DMS114 treated with DMSO at 0.1 percent for 48 hours (cell line): Measurements from ENCODE around the gene ASTN2.

ENCODE experiments used
- DNase-seq: peaks from one replicate; lab custom pipeline; 2025; ENCODE audit not compliant: unreplicated experiment; lab: John Stamatoyannopoulos, UW

The ASTN2 gene

DNA sequence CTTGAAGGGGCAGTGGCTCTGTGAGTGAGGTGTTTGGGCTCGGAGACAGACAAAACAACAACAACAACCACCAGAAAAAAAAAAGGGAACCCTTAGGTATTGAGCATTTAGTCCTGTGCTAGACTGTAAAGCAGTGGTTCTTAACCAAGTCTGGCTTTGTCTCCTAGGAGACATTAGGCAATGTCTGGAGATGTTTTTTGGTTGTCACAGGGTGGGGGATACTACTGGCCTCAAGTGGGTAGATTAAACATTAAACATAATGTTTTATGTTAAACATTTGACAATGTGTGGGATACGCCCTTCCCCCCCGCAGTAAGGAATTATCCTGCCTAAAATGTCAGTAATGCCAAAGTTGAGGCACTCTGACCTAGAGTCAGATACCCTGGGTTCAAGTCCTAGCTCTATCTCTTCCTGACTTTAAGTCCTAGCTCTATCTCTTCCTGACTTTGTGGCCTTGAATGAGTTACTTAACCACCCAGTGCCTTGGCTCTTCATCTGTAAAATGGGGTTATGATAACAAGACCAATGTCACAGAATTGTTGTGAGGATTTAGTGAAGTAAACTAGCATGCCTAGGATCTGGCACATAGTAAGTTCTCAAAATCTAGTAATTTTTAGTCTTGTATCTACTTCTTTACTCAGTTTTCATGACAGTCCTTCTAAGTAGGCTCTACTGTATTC is 725.9 kb downstream of the ASTN2 start:
- no peak for DNase-seq

DNA sequence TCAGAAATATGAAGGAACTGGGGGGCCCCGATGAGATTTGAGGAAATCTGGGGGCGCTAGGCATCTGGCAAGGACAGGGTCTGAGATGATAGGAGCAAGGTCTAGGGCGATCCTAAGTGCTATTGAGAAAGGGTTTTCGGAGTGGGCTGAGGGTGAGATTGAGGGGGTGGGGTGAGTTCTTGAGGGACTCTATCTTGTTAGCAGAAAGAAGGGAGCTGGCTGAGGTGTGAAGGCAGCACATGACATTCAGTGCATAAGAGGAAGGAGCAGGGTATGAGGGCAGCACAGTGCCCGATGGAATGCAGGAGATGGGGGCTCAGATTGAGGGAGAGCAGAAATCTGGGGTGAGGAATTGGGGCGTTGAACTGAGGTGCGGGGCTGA is 727.1 kb downstream of the ASTN2 start:
- DNase-seq: no peak

DNA sequence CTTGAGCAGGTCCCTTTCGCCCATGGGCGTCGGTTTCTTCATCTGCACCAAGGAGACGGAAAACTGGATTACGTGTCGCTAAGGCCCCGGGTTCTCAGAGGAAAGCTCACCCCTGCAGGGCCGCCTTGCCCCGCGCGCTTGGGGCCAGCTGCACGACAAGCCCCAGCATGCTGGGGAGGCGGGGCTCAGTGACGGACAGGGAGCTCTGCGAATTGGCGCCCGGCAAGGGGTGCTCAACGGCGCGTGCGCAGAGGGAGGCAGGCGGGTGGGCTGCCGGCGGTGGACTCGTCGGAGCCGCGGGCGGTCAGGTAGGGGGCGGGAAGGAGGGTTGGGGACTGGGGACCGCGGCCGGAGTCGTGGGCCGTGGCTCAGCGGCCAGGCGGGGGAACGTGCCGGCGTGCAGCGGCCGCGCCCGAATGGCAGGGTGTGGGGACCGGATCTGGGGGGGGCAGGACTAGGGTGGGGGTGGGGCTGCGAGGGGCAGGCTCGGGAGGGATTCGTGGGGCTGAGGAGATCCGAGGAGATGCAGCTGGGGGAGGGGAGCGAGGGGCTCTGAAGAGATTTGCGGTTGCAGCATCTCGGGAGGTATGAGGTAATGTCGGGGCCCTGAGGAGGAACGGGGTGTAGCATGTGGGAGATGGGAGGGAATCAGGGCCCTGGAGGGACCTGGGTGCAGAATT is 727.6 kb downstream of the ASTN2 start, which contains the start of gene TRIM32:
Gene TRIM32 (plus strand): TSS at position 232 of the 680 bp plus-strand sequence. CDS start 10,438 bp downstream, outside the sequence.
- peak; percentile 66 for DNase-seq

DNA sequence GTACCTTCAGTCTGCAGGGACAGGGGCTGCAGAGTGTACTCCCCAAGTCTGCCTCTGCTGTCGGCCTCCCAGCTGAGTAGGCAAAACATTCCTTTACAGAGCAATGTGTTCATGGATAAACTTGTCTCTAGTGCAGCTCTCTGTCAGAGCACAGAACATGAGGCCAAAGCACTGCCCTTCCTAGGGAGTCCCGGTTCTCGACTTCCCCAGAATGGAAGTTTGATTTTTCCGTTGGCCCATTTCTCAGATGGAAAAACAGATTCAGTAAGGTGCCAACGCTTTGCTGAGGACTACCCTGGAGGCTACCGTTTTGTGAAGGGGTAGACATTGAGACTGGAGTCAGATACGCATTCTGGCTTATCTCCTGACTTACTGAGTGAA is 728.2 kb downstream of the ASTN2 start:
- DNase-seq: no peak

DNA sequence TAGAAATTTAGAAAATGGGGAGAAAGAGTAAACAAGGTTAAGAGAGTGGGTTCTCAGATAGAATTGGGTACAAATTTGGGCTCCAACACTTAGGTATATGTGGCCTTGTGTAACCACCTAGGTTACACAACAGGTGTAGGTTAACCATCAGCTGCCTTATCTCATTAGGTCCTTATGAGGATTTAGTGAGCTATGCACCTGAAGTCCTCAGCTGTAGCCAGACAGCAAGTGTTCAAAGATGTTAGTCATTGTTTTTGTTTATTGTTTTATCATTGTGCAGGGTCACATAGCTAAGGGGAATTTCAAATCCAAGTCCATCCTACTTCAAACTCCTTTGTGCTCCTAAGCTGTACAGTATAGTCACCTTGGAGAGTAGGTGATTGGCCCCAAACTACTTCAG is 728.7 kb downstream of the ASTN2 start:
- DNase-seq: no peak

DNA sequence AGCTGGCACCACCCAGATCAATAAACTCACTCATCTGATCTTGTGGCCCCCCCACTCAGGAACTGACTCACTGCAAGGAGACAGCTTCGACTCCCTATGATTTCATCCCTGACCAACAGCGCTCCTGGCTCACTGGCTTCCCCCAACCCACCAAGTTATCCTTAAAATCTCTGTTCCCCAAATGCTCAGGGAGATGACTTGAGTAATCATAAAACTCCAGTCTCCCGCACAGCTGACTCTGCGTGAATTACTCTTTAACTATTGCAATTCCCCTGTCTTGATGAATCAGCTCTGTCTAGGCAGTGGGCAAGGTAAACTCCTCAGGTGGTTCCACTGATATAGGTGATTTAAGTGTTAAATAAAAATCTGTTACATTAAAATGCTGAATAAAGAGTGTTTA is 729.7 kb downstream of the ASTN2 start:
- DNase-seq: no peak

DNA sequence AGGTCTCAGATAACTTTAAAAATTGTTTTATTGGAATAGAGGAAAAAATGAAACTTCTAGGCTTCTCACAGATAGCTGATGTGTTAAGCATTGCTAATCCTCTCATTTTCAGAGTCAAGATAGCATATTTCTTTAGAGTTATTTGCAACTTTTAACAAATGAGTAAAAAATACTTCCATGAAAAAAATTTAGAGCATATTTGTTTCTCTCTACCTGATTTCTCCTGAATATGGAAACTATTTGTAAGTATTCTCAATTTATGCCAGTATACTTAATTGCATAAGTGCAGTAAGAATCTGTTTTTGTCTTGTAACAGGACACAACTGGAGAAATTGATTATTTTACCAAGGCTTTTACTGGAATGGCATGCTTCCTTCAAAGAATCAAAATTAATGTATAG is 731.3 kb downstream of the ASTN2 start:
- no peak for DNase-seq

DNA sequence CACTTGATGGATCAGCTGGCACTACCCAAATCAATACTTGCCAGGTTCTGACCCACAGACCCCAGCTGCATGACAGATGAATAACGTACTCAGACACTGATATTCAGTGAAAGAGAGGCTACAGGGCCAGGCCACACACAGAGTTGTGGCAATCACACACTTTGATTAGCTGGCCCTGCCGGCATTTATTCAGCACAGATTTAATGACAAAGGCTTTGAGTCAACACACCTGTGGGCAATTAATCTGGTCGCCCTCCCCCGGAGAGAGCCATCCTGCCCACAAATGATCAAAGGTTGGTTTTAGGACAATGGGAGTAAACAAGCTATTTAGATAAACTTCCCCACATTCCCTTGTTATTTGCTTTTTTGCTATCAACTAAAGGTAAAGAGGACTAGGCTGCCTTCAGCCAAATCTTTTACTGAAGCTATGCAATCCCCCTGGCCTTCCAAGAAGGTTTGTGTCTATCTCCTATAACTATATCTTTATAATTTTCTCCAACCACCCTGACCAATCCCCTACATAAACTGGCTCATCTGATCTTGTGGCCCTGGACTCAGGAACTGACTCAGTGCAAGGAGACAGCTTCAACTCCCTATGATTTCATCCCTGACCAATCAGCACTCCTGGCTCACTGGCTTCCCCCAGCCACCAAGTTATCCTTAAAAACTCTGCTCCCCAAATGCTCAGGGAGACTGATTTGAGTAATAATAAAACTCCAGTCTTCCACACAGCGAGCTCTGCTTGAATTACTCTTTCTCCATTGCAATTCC is 740.5 kb downstream of the ASTN2 start:
- DNase-seq: no peak

DNA sequence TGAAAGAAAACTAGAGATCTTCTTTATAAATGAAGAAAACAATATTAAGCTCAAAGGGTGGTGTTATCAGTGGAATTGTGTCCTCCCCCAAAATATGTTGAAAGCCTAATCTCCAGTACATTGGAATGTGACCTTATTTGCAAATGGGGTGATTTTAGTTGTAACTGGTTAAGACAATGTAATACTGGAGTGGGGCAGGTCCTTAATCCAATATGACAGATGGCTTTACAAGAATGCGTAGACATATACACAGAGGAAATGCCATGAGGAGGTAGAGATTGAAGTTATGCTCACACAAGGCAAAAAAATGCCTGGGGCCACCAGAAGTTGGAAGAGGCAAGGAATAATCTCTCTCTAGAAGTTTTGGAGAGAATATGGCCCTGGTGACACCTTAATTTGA is 741.5 kb downstream of the ASTN2 start:
- no peak for DNase-seq

DNA sequence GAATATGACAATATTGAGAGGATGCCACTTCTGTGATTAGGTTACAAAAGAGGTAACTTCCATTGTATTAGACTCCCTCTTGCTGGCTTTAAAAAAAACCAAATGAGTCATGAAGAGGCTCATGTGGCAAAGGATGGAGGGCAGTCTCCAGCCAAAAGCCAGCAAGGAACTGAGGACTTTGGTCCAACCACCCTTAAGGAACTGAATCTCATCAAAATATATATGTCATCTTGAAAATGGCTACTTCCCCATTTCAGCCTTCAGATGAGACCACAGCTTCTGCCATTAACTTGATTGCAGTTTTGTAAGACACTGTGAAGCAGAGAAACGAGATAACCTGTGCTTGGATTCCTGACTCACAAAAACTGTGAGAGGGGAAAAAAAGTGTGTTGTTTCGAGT is 743.3 kb downstream of the ASTN2 start:
- DNase-seq: no peak

DNA sequence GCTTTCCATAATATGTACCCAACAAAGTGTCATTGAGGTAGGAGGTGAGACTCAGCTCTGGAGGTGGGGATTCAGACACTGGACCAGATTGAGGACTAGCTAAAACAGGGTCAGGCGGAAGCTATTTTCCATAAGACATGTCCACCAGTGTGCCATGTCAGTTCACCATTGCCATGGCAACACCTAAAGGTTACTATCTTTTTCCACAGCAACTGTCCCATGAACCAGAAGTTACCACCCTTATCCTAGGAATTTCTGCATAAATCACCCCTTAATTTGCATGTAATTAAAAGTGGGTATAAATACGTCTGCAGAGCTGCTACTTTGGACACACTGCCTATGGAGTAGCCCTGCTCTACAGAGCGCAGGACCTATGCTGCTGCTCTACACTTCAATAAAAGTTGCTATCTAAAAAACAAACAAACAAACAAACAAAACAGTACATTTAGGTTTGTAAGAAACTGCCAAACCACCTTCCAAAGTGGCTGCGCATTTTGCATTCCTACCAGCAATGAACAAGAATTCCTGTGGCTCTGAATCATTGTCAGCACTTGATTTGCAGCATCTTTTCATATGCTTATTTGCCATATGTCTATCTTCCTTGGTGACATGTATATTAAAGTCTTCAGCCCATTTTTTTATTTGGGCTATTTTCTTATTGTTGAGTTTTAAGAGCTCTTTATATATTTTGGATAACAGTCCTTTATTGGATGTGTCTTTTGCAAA is 745.7 kb downstream of the ASTN2 start:
- no peak for DNase-seq

DNA sequence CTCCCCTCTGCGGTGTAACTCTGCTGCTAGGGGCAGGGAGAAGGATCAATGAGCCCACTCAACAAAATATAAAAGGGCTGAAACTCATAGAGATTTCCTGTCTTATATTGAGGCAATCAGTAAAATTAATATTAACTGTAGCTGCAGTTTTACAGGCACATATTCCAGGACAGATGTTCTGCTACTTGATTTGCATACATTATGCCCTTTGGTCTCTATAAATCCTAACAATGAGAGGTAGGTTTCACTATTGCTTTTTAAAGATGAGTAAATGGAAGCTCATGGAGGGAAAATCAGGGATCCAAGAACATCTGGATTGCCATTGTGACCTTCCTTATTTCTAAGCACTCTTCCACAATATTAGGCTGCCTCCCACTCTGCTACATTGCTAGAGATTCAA is 751.3 kb downstream of the ASTN2 start:
- no peak for DNase-seq

DNA sequence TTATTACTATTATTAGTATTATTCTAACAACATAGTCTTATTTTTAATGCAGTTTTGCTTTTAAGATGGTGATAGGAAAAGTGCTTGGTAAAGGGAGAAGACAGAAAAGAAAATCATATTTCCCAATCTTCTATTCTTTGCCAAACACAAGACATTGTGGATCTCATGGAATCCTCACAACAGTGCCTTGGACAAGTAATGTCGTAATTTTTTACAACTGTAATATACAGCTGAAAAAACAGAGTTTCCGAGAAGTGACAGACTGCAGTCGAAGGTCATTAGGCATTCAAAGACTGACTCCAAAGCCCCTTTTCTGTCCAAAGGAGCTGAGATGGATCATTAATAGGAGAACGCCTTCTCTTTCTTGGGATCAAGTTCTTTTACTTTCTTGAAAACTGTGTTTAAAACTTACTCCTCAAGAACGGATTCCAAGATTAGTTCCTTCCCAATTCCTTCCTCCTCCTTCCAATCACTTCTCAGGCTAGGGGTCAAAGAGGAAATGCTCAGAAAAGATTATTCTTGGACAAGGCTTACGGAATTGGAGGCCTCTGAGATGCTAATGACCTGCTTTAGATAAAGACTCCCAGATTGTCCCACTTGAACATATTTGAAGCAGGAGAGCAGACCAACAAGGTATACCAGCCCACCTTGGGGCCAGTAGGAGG is 752.1 kb downstream of the ASTN2 start:
- DNase-seq: no peak

DNA sequence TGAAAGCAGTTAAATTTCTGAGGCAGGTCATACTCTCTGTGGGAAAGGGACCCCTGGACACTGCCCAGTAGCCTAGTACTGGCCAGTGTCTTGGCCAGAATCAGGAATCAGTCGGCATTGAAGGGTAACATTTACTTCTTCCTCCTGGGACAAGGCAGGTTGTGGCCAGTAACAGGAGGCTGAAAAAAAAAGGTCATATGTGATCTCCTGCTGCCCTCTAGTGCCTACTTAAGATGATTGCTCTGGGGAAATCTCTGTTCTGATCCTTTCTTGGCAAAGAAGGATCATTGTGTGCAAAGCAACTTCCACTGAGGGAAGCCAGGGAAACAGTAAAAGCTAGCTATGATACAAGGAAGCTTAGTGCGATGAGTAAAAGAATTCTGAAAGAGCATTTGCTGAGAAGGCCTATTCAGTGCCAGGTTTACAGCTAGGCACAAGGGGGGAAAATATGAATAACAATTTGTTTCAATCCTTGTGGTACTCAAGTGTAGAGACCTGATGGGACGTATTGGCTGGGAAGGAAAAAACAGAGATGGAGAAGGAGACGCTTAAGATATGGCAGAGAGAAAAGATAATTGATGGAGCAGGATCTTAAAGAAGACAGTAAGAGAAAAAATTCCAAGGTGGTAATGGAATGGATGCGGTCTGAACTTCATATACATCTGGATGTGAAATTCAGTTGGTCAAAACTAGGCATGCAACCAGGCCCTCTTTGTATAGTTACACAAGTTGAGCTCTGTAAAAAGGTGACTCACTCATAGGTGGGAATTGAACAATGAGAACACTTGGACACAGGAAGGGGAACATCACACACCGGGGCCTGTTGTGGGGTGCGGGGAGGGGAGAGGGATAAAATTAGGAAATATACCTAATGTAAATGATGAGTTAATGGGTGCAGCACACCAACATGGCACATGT is 753.6 kb downstream of the ASTN2 start:
- peak; percentile 61 for DNase-seq

DNA sequence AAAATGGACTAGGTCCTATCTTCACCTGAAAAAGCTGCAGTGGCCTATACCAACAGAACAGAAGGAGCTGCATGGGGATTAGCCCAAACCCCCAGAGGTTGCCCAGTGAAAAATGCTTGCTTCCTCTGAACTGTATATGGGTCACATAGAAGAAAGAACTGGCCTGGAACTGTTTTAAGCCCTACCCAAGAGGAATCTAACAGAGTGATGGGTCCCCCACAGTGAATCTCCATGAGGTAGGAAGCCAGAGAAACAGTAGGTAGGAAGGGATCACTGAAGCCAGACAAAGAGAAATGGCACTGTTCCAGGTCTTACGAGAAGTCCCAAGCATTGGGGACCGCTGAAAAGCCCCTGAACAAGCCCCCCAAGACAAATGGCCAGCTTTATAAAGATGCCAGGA is 756.6 kb downstream of the ASTN2 start:
- DNase-seq: no peak

DNA sequence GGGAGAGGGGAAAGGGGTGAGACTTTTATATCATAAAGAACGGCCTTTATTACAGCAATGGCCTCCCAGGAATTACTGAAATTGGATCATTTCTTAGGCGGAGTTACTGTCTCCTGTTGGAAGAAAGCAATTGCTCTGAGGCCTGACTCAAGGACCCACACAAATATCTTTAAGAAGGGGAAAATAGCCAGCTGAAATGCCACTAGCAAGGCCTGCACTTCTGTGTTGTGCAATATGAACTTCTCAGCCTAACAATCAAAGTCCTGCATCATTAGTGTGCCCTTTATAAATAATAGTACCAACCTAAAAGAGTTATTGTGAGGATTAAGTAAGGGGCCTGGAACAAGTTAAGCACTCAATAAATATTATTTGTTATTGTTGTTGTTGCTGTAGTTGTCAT is 757.9 kb downstream of the ASTN2 start:
- DNase-seq: no peak

DNA sequence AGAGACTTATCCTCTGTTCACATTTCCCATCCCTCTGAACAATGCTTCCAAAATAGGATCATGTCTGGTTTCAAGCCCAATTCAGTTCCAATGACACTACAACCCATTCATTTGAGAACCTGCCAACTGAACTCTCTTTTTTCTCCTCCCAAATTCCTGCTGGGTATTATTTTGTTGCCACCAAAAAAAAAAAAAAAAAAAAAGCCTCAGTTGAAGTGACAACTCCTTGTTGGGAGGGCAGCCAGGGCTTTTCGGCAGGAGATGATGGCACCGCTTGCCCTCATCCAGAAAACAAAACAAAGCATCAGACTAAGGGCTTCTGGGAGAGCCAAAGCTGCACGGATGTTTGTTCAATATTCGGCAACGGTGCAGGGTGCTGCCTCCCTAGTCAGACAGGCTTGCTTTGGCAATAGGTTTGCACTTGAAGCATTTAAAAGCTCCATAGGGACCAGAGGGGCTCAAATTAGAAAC is 758.3 kb downstream of the ASTN2 start:
- no peak for DNase-seq

DNA sequence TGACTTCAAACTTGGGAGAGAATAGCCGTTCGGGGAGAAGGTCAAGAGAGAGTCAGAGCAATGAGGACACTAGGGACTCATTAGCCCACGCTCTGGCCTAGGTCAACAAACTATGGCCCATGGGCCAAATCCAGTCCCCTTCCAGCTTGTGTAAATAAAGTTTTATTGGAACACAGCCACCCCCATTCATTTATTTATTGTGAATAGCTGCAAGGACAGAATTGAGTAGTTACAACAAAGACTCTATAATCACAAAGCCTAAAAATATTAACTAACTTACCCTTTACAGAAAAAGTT is 760.9 kb downstream of the ASTN2 start:
- DNase-seq: no peak

DNA sequence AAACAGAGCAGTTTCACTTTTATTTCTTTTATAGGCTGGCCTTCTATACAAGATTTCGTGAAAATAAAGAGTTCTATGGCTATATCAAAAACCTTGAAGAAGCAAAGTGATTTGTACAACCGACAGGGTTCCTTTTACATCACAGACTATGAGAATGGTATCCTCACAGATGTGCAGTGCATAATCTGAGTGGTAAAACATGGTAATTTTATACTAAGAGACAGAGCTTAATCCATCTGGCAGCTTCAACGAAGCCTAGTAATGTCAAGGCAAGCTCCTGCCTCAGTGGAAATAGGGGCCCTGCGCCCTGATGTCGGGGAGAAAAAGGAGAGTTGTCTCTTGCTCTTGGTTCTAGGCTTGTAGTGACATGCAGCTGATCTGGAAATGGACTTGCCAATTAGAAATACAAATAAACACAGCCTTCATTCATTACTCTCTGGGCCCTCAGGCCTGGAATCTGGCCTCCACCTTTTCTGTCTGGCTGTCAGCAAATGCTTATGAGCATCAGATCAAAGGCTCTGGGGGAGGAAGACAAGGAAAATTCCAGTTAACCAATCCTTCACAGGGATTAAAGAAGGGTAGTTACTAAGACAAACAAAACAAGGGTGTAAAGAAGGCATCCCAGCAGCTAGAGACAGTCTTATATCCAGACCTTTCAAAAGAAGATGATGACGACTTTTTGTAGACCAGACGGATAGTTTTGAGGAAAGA is 761.4 kb downstream of the ASTN2 start:
- no peak for DNase-seq

DNA sequence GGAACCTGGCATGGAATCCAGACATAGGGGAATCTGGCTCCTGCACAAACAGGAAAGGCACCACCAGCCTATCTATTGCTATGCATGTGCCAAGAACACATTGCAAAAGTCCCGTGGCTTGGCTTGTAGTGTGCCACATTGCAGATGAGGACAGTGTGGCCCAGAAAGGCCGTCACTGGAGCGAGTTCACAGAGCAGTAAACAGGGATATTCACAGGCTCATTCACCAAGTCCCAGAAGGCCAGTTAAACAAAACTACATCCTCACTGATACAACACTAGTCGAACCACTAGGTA is 767.4 kb downstream of the ASTN2 start:
- no peak for DNase-seq
